SK-MEL-5 (cell line): ENCODE measurements around the gene RALGAPA2. TPM values are rescaled to one million over a fixed set of nuclear protein-coding genes. Genes with fewer than 3 reads are reported as not detected.
A peak's percentile ranks its signal among the peaks of the same experiment; 100 is the strongest.

Source experiments
- DNase-seq: peaks from one replicate; pipeline ENCODE4 v3.0.0-alpha.2; 2016; ENCODE audit warnings: low read depth, low spot score
- in situ Hi-C: cut with HindIII; loops from 2 replicates; pipeline ENCODE4 v1.10.0; 2016; ENCODE audit warnings: low sequenced_read_pairs, high pct_unique_total_duplicates, low pct_unique_long_range_greater_than_20kb
- total RNA-seq: library from RNA; depleted of rRNA; stranded (reverse); fragments of >200 nt; shearing (Covaris generic); gene quantifications from 2 replicates; pipeline ENCODE4 v1.2.3, GENCODE V29; 2014

The RALGAPA2 gene
- total RNA-seq, 1 experiment from 2014 or later: 9.3 TPM

DNA sequence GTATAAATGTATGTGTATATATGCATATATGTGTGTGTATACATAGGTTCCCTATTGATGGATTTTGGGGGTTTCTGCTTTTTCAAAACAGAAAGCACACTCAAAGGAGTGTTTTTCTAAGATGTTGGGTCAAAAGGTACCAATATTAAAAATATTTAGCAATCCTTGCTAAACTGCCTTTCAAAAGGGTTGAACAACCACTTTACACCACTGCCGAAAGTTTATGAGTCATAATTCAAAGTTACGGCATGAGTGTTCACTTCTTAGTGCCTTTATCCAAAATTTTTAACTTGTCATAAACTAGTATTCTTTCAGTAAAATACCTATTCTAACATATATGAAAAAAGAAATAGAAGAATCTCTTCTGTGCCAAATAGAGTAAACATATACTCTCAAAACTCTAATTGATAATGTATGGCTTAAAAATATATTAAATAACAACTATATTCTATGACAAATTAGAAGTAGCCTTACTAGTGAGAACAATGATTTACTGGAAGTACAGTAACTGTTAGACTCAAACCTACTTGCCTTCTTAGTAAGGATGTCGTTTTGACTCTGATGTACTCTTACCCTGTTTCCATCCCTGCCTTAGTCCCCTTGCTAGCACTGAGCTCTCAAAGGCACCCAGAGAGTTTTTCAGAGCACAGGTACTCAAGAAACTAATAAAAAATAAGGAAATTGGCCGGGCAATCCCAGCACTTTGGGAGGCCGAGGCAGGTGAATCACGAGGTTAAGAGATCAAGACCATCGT lies 208.5 kb downstream of the RALGAPA2 start:
- DNase-seq: no peak
- in situ Hi-C loops: no loop called here

DNA sequence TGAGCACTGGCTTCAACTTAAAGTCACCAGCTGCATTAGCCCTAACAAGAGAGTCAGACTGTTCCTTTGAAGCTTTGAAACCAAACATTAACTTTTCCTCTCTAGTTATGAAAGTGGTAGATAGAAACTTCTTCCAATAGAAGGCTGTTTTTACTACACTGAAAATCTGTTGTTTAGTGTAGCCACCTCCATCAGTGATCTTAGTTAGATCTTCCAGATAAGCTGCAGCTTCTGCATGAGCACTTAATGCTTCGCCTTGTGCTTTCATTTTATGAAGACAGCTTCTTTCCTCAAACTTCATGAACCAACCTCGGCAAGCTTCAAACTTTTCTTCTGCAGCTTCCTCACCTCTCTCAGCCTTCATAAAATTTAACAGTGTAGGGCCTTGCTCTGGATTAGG lies 211.3 kb downstream of the RALGAPA2 start:
- no peak for DNase-seq
- in situ Hi-C loops: no loop called here

DNA sequence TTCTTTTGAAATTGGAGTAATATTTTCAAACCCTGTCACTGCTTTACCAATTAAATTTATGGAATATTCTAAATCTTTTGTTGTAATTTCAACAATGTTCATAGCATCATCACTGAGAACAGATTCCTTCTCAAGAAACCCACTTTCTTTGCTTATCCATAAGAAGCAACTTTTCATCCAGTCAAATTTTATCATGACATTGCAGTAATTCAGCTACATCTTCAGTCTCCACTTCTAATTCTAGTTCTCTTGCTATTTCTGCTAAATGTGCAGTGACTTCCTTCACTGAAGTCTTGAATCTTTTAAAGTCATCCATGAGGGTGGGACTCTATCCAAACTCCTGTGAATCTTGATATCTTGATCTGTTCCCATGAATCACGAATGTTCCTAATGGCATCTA lies 212.1 kb downstream of the RALGAPA2 start:
- in situ Hi-C loops: no loop called here
- no peak for DNase-seq

DNA sequence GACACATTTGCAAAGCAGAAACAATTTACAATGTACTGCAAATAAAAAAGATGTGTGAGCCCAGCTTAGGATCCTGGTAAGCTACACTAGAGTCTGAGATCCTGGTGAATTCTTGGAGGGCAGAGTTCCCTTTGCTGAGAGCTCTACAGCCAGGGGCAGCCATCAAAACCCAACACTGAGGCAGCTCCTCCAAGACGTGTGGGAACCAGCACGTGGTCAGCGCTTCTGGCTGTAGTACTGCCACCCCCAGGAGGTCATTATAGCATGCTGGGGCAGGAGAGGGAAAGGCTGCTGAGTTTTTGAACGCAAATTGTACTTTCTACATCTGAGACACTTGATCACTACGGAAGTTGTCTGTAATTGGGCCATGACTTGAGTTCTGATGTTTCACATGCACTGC lies 213.0 kb downstream of the RALGAPA2 start:
- in situ Hi-C loops: no loop called here
- no peak for DNase-seq

DNA sequence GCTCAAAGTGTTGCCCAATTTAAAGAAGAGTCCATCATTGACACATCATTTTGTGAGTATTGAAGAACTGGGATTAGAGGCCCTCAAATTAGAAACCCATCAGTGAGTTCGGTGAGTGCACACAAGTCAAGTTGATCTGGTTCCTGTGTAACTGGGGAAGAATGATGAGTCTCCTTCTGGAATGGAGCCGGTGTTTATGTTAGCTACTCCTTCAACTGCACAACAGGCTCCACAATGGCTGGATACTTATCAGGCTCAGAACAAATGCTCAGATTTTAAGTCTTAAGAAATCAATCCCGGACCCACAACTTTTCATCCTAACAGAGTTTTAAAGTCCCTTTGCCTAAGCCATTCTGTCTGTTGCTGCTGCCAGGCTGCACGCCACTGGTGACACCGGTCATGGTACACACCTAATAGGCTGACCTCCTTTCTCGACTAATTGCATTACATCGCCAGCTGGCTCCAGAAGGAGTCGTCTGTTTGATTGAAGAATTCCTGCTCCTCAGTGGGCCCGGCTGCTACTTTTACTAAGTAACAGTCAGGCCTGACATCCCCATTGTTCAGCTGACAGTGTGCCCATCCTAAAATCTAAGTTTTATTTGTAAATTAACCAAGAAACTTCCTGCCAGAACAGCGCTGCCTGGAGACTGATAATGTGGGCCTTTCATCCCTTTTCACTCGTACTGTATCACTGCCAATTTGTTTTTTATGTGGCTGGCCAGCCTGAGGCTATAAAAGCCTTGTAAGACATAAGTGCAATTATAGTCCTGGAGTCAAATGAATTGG lies 214.2 kb downstream of the RALGAPA2 start:
- in situ Hi-C loops: no loop called here
- peak; percentile 96 for DNase-seq

DNA sequence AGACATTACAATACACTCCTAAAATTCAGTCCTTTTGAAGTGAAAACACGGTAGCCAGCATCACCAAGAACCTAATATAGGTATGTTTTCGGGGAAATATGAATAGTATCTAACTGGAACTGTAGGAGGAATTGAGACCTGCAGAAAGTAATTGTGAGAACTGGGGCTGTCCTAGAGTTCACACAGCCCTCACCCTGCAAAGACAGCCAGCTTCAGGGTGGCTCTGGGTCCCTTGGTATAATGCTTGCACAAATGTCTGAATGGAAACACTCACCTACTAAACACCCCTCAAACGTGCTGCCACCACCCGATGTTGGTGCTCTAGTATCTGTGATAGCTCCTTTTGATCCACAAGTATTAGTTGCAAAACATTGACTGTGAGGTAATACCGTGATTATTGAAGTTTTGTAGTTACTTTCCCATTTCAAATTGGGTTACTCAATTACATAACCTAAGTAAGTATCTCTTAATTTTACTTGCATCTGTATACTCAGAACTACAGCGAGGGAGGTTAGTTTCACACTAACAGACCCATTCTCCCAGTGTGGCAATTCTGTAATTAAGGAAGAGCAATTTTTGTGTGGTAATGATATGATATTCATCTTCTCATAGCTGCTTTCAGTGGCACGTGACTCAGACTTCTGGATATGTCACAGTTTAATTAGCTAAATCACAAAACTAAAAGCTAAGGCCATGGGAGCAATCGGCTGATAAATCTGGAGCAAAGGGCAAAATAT lies 215.0 kb downstream of the RALGAPA2 start:
- no peak for DNase-seq
- in situ Hi-C loops: no loop called here

DNA sequence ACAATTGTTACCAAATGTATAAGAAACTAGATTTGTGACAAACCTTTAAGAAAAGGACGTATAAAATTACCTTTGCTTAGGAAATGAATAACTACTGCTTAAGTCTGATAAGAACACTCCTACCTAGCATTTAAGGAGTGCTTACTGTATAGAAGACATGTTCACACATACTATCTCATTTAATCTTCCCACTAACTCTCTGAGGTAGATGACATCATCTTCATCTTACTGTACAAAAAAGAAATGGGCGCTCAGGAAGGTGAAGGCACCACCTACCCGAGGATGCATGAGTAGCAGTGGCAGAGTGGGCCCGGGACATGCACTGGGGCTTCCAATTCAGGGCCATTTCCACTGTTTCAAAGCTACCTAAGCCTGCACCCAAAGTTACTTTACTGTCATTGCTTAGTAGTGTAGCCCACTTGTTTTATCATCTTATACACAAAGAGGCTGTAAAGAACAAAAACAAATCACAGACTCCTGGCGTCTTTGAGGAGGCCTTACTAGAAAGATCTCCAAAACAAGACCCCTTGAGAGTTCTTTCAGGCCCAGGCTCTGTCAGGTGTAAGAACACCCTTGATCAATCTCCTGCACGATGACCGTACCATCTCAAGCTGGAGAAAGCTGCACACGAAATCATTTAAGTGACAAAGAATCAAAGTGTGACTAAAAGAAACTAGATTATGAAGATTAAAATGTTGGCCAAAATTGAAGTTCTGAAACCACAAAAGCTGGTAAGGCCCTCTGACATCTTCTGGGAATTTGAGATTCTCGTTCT lies 216.5 kb downstream of the RALGAPA2 start:
- in situ Hi-C loops: no loop called here
- DNase-seq: no peak

DNA sequence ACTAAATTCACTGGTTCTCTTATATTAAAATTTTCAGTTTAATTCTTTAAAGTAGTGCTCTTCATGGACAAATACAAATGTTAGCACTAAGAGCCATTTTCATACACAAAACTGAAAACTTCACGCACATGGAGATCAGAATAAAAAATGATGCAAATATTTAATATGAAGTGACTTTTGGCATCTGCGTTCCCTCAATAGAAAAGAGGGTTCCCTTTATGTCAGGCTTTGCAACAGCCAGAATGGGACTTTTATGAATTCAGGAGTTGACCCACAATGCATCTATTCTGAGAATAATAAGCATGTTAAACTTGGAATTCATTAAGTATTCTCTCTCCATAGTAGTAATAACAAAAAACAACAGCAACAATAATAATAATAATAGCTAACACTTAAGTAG lies 218.7 kb downstream of the RALGAPA2 start:
- no peak for DNase-seq
- in situ Hi-C loops: no loop called here

DNA sequence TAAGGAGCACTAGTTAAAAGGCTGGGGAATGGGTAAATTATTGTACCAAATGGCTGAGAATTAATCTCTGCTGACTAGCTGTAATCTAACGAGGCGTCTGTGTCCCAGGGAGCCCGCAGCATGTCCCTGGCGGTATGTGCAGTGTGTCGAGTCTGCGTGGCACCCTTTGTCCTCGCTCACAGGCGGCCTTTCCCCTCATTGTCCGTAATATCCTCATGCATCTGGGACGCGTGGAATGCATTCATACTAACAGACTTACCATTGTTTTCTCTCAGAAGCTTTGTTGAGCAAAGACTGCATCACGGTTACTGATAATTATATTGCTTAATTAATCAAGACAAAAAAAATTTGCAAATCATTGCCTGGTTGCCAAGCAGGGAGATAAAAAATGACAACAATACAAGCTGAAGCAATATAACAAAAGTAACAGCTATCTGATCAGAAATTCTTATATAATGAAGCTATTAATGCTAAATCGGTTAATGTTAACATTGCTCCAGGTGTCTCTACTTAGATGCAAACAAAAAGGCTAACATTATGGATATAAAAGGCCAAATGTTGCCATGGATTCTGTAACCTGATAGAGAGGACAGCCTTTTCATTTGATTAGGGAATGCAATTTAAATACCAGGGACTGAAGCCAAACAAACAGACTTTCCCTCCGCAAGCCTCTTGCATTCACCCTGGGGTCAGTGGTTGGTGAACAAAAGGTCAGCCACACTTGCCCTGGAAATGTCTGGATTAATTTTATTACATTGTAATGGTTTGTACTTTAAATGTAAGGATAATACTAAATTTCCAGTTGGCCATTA lies 219.7 kb downstream of the RALGAPA2 start:
- DNase-seq: peak; percentile 19
- in situ Hi-C loops: no loop called here

DNA sequence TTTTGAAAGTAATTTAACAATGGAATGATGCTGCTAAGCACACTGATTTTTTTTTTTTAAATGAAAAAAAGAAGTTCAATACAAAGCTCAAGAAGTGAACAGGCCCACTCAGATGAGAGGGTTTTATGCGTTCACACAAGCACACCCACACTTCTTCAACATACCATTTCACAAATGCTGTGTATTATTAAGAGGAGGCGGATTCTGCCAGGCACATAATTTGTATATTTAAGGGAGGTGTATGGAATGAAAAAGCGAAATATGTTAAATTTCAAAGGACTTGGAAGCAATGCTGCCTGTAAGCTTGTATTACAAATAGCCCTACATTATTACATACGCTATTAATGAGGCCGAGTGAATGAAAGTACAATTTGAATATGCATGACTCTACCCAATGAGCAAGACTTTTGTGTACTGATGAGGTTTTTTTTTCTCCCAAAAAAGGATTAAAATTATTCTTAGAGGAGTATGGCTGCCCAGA lies 220.6 kb downstream of the RALGAPA2 start:
- DNase-seq: no peak
- in situ Hi-C loops: no loop called here

DNA sequence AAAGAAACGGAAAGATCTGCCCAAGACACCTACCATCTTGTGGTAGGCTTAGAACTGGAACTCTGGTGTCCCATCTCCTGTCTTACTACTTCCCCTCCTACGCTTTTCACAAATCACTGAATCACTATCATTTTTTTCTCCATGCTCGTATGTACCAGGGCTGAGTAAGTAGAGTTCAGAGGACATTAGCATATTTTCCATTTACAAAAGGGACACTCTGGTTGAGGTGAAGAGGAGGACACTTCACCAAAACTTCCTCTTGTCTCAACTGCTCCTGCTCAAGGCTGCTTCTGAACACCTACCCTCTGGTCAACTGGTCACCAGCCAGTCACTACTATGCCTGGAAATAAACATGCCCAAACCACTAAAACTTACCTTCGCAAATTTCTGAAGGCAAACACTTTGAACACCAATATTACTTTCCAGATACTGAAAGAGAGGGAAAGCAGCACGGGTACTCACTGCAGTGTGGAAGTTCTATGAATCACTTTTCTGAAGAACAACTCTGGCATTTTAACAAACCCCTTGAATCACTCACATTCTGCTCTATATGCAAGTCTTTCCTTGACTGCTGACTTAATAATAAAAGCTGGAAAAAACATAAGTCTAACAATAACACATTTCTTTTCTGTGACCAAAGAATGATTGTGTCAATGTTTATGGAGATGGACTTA lies 221.2 kb downstream of the RALGAPA2 start:
- no peak for DNase-seq
- in situ Hi-C loops: no loop called here

DNA sequence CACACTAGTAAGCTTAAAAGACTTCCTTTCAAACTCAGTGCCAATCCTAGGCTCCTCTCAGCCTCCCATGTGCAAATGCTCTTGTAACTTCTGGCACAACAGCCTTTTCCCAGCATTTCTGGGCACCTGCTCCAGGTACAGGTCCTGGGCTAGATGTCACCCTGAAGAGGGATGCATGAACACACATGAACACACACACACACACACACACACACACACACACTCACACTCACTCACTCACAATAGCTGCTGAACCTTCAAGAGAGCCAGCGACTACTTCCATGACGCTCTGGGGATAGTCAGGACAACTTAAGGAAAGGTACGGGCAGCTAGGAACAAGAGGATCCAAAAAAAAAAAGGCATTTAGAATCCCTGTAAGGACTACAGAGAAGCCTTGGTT lies 221.8 kb downstream of the RALGAPA2 start:
- no peak for DNase-seq
- in situ Hi-C loops: no loop called here

DNA sequence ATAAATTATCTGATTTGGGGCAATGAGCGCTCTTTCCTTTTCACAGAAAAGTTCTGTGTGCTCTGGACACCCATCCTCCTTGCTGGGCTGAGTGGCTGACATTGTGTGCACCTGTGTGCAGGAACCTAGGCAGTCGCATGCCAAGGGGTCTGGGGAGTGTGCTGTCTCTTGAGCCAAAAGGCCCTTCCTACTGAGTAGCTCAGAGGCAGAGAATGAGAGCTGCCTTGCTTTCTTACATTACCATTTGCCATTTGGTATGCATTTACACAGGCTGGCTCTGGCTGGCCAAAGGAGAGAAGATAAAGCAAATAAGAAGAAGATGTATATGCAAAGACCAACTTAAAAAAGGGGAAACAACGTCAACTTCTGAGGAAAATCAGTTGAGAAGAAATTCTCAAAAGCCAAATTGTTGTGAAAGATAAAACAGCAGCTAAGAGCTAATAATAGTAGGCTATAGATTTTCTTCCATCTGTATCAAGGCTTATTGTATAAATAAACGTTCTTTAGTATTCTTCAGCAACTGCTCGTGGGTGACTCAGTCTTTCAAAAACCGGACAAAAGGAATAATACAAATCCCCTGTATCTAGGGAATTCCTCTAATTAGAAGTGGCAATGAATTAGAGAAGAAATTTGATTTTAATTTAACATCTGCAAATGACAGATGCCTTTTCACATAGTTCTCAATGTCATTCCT lies 222.6 kb downstream of the RALGAPA2 start:
- no peak for DNase-seq
- in situ Hi-C loops: no loop called here

DNA sequence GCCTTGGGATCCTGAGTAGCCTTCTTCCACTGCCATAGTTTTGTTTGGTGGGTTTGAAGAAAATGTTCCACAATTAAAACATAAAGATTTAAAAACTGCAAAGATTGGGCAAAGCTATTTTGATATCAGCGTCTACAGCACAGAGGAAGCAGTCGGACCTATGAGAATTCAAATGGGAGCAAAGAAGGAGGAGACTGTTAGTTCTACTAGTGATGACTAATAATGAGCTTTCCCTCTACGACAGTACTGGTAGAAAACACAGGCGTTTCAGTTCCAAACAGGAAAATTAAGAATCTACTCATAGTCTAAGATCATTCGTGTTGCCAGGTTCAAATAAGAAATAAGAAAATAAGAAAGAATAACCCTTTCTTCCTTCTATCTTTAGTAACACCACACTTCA lies 223.4 kb downstream of the RALGAPA2 start:
- in situ Hi-C loops: no loop called here
- DNase-seq: no peak

DNA sequence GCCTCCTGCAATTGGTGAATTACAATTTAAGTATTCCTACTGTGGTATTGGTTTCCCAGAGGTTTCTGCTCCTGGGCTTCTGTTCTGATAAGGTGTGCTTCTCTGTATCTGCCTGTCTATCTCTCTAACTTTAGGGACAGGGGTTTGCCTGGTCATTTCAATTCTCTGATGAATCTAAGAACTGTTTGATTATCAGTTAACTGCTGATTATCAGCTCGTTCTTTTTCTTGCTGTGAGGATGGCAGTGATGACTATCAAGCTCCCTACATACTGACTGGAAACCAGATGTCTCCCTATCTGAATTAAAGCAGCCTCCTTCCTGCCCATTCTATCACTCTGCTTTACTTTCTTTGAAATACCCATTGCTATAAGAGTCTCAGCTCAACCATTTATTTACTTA lies 224.1 kb downstream of the RALGAPA2 start:
- DNase-seq: no peak
- in situ Hi-C loops: no loop called here

DNA sequence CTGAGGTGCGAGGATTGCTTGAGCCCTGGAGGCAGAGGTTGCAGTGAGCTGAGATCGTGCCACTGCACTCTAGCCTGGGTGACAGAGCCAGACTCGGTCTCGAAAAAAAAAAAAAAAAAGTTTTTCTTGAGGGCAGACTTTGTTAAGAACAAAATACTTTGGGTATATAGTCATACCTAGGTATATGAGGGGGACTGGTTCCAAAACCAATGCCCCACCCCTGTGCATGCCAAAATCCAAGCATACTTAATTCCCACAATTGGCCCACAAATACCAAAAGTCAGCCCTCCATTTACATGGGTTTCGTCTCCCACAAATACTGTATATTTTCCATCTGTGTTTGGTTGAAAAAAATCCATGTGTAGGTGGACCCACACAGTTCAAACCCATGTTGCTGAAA lies 224.6 kb downstream of the RALGAPA2 start:
- in situ Hi-C loops: no loop called here
- DNase-seq: no peak
